Stimulated activated CD4-positive, alpha-beta T cell treated with anti-CD3 and anti-CD28 coated beads, Interleukin-1b, Interleukin-23, amount 100 ng/mL, for 4 hours (primary cell): ENCODE data around the gene KLHL14.
"Not testable (repeated sequence)": the region's sequence is repeated elsewhere in the genome, so short reads cannot be mapped to it uniquely, and the experiment has no call there.

Source experiments
- DNase-seq, 2 donors: peaks; one replicate each; pipeline ENCODE4 v3.0.0-alpha.2; 2020; ENCODE audit warnings: low read depth in 2 of 2

KLHL14 gene

DNA sequence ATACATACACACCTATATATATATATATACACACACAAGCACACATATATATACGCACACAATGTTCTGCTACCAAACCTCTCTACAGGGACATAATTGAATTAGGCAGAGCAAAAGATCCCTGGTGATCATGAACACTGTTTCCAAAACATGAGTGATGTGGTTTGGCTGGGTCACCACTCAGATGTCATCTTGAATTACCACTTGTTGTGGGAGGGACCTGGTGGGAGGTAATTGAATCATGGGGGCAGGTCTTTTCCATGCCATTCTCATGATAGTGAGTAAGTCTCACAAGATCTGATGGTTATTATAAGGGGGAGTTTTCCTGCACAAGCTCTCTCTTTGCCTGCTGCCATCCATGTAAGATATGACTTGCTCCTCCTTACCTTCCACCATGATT lies 135.2 kb downstream of the KLHL14 start:
- not testable (repeated sequence) for DNase-seq

DNA sequence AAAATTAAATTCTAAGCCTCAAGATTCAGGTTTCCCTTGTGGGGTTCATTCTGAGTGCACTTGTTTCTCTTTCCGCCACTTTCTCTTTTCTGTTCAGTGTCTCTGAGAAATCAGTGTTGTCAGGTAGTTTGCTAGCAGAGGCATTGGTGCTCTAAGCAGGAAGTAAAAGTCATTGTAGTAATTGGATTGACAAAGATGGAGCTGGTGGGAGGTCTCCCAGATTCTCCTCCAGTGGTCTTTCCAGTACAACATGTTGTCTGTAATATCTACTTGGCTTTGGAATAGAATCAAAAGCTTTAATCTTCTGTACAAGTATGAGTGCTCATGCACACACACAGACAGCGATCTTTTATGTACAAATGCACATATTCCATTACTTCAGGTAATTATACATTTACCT lies 135.6 kb downstream of the KLHL14 start:
- DNase-seq, result no peak

DNA sequence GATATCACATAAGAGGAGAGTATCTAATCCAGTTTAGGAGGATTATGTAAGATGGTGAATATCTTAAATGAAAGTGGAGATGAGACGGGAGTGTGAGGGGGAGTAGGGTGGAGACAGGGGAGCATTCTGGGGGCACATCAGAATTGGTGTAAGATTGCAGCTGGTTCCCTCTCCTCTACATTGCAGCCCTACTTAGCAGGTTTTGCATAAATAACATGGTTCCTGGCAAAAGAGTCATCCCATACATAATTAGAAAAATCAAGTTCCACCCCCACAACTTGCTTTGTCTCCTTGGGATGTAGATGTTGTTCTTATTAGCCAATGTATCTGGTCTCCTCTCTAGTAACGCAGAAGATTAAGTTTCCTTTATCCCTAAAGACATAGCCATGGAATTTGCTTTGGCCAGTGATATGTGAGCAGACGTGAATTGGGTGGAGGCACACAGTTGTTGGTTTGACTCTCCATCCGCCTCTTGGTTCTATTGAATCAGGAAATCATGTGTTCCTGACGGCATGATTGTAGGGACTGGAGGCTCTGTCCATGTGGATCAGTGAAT lies 137.9 kb downstream of the KLHL14 start:
- no peak for DNase-seq

DNA sequence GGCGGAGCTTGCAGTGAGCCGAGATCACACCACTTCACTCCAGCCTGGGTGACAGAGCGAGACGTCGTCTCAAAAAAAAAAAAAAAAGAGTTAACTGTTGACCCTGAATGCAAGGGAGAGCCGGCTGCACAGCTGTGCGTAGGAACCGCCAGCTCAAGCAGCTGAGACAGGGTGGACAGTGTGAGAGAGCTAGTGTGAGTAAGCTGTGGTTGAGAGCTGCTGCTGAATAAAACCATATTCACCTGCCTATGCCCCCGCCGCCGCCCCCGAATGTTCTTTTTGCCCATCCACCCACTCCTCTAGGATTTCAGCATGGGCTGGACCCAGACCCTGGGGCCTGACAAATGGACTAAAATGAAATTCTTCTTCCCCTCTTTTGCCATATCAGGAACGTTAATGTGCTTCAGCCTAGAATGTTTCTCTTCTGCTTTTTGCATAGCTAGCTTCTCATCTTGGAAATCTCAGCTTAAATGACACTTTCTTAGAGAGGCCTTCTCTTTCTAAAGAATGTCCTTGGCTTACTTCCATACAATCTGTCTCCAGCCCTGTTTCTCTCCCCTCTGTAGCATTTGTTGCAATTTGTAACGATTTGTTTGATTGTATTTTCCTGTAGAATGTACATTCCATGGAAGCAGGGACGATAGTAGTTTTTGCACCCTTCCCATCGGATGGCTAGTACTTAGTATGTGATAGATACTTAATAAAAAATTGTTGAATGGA lies 142.7 kb downstream of the KLHL14 start:
- no peak for DNase-seq

DNA sequence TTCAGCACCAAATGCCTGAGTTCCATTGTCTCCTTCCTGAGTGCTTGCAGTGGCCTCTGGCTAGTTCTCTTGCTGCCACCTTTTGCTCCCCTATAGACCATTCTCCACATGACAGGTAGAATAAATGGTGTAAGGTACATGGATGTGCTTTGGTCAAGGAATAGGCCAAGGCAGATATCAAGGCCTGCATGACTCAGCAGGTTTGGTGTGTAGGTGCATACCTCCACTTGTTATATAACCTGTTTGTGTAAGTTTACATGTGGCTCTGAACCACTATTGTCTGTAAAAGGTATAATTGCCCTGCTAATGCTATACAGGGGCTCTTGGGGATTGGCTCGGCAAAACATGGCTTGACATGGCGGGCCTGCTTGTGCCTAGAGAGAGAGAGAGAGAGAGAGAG lies 143.5 kb downstream of the KLHL14 start:
- no peak for DNase-seq

DNA sequence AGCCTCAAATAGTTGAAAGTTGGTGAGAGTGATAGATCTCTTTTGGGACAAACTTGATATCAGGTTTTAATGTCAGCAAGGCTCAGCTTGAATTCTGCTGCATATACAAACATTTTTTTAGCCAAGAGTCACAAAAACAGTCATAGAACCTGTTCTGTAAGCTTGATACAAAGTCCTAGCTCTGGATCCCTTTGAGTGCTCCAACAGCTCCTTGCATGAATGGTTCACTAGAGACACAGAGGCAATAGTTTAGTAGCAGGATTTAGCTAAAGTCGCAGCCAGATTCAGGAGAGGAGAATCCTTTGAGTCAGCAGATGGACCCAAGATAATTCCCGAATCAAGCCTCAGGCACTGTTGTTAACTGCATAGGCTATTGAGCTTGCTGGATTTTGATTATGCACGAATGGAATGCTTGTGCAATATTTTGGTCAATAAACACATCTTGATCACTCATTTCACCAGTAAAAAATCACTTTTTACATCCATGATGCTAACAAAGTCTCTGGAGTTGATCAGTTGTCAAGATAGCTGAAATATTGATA lies 148.6 kb downstream of the KLHL14 start:
- DNase-seq, result no peak

DNA sequence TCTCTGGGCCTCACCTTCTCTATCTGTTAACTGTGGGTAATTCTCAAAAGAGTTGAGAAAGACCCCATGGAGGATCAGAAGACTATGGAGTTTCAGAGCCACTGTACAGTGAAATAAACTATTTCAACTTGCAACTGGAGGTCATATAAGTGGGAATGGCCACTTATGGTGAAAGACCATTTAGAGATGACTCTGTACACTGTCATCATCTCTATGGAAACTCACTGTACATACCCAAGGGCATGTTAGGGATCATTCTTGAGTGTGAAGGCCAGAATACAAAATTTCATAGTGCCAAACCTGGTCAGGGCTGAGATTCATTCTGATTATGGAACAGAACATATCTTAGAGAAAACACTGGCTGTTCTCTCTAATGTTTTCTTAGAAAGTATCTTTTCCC lies 149.3 kb downstream of the KLHL14 start:
- DNase-seq, result no peak
